Fibroblast of the aortic adventitia (primary cell): ENCODE data around the gene ARID1B. TPM values are rescaled to one million over a fixed set of nuclear protein-coding genes. Genes with fewer than 3 reads are reported as not detected.

Source experiments
- DNase-seq: peaks from one replicate; pipeline ENCODE4 v3.0.0-alpha.2; 2010; ENCODE audit warnings: low read depth
- H3K4me3 ChIP-seq: 2 replicates; pipeline ENCODE4 v1.5.1; 2011; ENCODE audit warnings: low read depth, mild to moderate bottlenecking, control low read depth, low read length, moderate library complexity
- CTCF ChIP-seq: IDR thresholded peaks from 2 replicates; pipeline ENCODE4 v1.5.1; 2011; ENCODE audit warnings: mild to moderate bottlenecking, low read length, control low read depth, inconsistent platforms; ENCODE audit not compliant: insufficient read depth
- total RNA-seq: library from RNA; depleted of rRNA; stranded (reverse); fragments of >200 nt; gene quantifications from 2 replicates; pipeline ENCODE4 v1.2.3, GENCODE V29; 2012; ENCODE audit warnings: low replicate concordance

ARID1B gene
- total RNA-seq, 1 donor, result 55.9 TPM

DNA sequence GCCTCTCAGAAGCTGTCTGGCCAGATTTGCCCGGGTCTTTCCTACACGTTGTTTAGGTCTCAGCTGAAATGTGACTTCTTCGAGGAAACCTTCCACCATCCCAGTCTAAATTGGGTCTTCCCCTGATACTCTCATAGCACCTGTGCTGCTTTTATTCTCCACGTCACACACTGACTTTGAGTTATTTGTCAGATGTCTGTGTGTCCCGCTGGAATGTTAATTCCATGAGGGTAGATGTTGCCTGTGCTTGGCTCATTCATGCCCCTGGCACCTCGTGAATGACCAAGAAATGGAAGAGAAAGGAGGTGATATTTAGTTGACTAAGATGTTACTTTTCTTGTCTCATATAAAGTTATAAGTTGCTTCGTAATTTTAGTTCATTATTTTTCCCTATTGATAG is 348.4 kb downstream of the ARID1B start:
- no peak overlapping the region for H3K4me3 ChIP-seq
- TF ChIP-seq CTCF, result no peak
- no peak for DNase-seq

DNA sequence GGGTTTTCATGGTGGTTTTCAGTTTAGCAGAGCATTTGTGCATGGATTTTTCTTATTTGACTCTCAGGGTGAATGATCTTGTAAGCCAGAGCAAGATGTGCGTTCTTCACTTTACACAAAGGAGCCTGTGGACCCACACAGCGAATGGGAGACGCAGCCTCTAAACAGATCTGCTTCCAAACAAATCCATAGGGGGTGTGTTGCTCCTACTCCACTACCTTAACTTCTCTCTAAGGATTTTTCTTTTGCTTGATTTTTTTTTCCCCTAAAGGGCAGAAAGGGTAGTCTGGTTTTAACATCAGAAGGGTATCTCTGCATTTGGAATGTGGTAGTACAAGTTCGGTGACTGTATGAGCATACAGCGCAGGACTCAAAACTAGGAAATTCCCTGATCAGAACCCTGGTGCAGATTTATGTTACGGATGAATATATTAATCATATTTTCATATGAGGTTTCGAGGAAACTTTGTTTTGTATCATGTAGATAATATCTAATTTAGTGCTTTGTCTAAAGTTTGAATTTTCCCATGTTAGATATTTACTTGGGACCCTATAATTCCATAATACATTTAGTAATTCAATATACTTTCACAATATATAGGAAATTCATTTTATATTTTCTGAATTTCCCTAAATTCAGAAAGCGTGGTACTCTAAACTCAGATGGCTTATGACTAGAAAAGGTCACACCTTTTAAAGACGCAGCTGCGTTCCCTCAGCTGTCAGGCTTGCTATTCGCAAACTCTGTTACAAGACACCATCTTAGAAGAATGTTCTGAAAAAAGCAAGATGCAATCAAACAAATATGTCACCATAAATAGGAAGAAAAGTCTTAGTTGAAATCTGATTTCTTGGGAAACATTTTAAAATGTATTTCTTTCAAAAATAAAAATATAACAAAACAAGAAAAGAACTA is 349.3 kb downstream of the ARID1B start:
- no peak overlapping the region for H3K4me3 ChIP-seq
- DNase-seq, result no peak
- TF ChIP-seq CTCF, result no peak

DNA sequence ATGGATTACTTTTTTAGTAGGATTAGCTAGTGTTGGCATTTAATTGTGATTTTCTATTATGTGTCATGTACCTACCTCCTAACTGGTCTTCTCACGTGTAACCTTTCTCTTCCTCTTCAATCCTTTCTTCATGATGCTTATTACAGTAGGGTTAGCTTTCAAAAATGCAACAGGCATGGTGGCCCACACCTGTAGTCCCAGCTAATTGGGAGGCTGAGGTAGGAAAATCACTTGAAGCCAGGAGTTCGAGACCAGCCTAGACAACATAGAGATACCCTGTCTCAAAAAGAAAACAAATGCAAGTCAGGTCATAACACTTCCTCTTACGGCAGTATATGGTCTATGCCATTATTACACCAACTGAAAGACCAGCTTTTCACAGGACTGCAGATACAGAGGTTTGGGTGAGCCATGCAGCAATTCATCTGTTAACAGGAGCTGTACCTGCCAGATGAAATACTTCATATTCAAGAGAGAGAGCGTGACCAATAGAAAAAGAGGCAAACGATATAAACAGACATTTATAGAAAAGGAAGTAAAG is 351.1 kb downstream of the ARID1B start:
- no peak for TF ChIP-seq CTCF
- H3K4me3 ChIP-seq, result no peak overlapping the region

GRCh38 chr6:157131250-157131649 is 354.1 kb downstream of the ARID1B start:
- no peak overlapping the region for H3K4me3 ChIP-seq
- DNase-seq, result no peak
- TF ChIP-seq CTCF, result no peak

More for the DNA sequence above, 351.1 kb downstream of the ARID1B start:
- DNase-seq, result no peak

GRCh38 chr6:157133856-157134255 is 356.7 kb downstream of the ARID1B start:
- DNase-seq, result no peak
- H3K4me3 ChIP-seq, result no peak overlapping the region
- TF ChIP-seq CTCF, result no peak

DNA sequence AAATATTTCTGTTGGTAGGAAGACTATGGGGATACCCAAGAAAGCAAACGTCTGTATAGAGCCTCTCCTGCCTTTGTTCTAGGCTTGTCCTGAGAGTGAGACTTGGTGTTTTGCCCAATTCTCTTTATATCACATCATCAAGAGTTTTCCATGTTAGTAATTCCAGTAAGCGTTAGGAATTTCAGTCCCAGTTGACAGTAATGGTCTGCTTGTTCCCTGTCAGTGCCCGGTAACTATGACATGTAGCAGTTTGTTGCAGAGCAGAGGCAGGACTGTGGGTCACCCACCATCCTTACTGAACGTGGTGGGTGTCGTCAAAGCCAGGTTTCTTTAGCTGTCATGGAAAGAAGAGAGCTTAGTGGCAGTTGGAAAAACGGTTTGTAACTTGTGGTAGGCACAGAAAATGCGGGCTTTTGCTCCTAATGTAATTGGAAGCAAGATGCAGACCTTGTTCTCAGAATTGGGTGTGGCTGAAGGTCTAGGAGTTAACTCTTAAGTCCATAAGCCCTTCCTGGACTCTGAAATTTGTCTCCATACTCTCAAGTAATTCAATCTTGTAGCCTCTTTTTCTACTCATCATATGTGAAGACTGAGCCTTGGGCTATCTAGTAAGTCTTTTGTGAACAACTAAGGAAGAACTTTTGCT is 357.3 kb downstream of the ARID1B start:
- no peak overlapping the region for H3K4me3 ChIP-seq
- TF ChIP-seq CTCF, result no peak
- DNase-seq, result peak; percentile 61
